HL-60 (cell line): ENCODE results near the gene ISG15.
"Not testable (repeated sequence)": the region's sequence is repeated elsewhere in the genome, so short reads cannot be mapped to it uniquely, and the experiment has no call there.

Experiments
- CTCF ChIP-seq: IDR thresholded peaks from one replicate; pipeline ENCODE4 v1.5.1; 2011; ENCODE audit warnings: low read length, control low read depth, inconsistent platforms; ENCODE audit not compliant: insufficient read depth
- GABPA ChIP-seq: IDR thresholded peaks from 2 replicates; pipeline ENCODE4 v1.6.1; 2012; ENCODE audit warnings: low read depth
- POLR2AphosphoS5 ChIP-seq: IDR thresholded peaks from 2 replicates; pipeline ENCODE4 v1.6.1; 2012; ENCODE audit warnings: low read depth
- TF ChIP-seq, protein P1 (sequence below): IDR thresholded peaks from 2 replicates; pipeline ENCODE4 v1.6.1; 2012; ENCODE audit warnings: low read depth; ENCODE audit not compliant: insufficient replicate concordance

GRCh38 chr1:1018321-1018685 lies 5.0 kb downstream of the ISG15 start:
- TF ChIP-seq CTCF, POLR2AphosphoS5, GABPA: not testable (repeated sequence)
- TF ChIP-seq, protein P1, sequence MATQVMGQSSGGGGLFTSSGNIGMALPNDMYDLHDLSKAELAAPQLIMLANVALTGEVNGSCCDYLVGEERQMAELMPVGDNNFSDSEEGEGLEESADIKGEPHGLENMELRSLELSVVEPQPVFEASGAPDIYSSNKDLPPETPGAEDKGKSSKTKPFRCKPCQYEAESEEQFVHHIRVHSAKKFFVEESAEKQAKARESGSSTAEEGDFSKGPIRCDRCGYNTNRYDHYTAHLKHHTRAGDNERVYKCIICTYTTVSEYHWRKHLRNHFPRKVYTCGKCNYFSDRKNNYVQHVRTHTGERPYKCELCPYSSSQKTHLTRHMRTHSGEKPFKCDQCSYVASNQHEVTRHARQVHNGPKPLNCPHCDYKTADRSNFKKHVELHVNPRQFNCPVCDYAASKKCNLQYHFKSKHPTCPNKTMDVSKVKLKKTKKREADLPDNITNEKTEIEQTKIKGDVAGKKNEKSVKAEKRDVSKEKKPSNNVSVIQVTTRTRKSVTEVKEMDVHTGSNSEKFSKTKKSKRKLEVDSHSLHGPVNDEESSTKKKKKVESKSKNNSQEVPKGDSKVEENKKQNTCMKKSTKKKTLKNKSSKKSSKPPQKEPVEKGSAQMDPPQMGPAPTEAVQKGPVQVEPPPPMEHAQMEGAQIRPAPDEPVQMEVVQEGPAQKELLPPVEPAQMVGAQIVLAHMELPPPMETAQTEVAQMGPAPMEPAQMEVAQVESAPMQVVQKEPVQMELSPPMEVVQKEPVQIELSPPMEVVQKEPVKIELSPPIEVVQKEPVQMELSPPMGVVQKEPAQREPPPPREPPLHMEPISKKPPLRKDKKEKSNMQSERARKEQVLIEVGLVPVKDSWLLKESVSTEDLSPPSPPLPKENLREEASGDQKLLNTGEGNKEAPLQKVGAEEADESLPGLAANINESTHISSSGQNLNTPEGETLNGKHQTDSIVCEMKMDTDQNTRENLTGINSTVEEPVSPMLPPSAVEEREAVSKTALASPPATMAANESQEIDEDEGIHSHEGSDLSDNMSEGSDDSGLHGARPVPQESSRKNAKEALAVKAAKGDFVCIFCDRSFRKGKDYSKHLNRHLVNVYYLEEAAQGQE = not testable (repeated sequence)
